Measurements from ENCODE around the gene TMC4.

DNA sequence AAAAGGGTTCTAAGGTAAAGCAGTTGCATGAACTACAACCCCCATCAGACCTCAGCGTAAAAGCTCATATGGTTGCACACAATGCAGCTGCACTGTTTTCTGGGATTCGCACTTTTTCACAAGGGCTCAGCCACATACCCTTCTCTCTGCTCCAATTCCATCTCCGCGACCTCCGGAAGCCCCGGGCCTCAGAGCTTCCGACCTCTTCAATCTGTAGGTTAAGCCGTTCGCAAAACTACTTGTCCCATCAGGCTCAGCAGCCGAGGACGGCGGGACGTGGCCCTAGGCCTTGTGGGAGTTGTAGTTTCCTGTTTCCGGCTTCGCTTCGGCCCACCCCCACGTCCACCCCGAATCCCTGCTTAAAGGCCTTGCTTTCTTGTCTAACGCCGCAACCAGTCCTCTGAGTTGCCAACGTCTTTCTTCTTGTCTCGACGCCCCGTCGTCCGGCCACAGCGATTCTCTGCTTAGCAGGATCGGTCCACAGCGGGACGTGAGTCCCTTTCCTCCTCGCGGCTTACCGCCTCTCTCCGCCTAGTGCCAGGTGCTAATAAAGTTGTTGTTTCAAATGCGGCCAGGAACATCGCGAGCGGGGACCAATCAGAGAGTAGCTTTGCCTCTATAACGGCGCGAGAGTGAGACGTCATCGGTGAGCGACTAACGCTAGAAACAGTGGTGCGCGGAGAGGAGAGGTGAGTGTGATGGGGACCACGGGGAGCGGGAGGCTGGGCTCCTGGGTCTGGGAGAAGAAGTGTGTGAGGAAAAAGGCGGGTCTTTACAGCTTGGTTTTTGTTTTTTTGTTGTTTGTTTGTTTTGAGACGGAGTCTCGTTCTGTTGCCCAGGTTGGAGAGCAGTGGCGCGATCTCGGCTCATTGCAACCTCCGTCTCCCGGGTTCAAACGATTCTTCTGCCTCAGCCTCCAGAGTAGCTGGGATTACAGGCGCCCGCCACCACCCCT is 57.6 kb downstream of the TMC4 start, which contains the start of the genes PRPF31 and TFPT:
- TF ChIP-seq, protein P1, sequence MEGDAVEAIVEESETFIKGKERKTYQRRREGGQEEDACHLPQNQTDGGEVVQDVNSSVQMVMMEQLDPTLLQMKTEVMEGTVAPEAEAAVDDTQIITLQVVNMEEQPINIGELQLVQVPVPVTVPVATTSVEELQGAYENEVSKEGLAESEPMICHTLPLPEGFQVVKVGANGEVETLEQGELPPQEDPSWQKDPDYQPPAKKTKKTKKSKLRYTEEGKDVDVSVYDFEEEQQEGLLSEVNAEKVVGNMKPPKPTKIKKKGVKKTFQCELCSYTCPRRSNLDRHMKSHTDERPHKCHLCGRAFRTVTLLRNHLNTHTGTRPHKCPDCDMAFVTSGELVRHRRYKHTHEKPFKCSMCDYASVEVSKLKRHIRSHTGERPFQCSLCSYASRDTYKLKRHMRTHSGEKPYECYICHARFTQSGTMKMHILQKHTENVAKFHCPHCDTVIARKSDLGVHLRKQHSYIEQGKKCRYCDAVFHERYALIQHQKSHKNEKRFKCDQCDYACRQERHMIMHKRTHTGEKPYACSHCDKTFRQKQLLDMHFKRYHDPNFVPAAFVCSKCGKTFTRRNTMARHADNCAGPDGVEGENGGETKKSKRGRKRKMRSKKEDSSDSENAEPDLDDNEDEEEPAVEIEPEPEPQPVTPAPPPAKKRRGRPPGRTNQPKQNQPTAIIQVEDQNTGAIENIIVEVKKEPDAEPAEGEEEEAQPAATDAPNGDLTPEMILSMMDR (IDR thresholded peaks at IDR 0.05), result no peak
- TF ChIP-seq EZH2 (IDR thresholded peaks at IDR 0.05; ENCODE audit: borderline replicate concordance, insufficient read depth, low read depth, low read length, poor library complexity, severe bottlenecking), result no peak

Data from B cell (primary cell).